Suppressor macrophage treated with lipopolysaccharide for 4 hours (primary cell): Measurements from ENCODE around the gene OSM.

Source experiments
- DNase-seq: peaks from one replicate; pipeline ENCODE4 v3.0.0-alpha.2; 2020

Gene OSM

GRCh38 chr22:30284172-30284571 is 17.5 kb upstream of the OSM start:
- no peak for DNase-seq

- DNase-seq, result no peak
Observed at GRCh38 chr22:30283342-30283741, 16.7 kb upstream of the OSM start.

GRCh38 chr22:30282616-30283046 is 16.0 kb upstream of the OSM start:
- peak; percentile 67 for DNase-seq

GRCh38 chr22:30280505-30280904 is 13.9 kb upstream of the OSM start:
- peak; percentile 42 for DNase-seq

GRCh38 chr22:30279932-30280331 is 13.3 kb upstream of the OSM start:
- DNase-seq, result no peak

- peak; percentile 94 for DNase-seq
Observed at GRCh38 chr22:30279046-30279788, 12.6 kb upstream of the OSM start.

GRCh38 chr22:30277547-30278344 is 11.1 kb upstream of the OSM start:
- DNase-seq, result peak; percentile 65

- DNase-seq, result no peak
Observed at GRCh38 chr22:30276039-30276438, 9.4 kb upstream of the OSM start.

GRCh38 chr22:30275625-30276024 is 9.0 kb upstream of the OSM start:
- no peak for DNase-seq

- no peak for DNase-seq
Observed at GRCh38 chr22:30274437-30274812, 7.8 kb upstream of the OSM start.

GRCh38 chr22:30273711-30274436 is 7.2 kb upstream of the OSM start:
- peak; percentile 51 for DNase-seq

- peak; percentile 52 for DNase-seq
Observed at GRCh38 chr22:30272781-30273601, 6.3 kb upstream of the OSM start.

- DNase-seq, result peak; percentile 99
Observed at GRCh38 chr22:30270832-30271231, 4.2 kb upstream of the OSM start.

- no peak for DNase-seq
Observed at GRCh38 chr22:30268331-30268730, 1.7 kb upstream of the OSM start.

GRCh38 chr22:30267382-30268302 is 991 bp upstream of the OSM start:
- peak; percentile 82 for DNase-seq

GRCh38 chr22:30265823-30266444 is 717 bp downstream of the OSM start:
- DNase-seq, result peak; percentile 69

- no peak for DNase-seq
Observed at GRCh38 chr22:30265131-30265720, 1.4 kb downstream of the OSM start.

GRCh38 chr22:30263883-30264282 is 2.8 kb downstream of the OSM start:
- DNase-seq, result no peak

GRCh38 chr22:30262917-30263741 is 3.5 kb downstream of the OSM start:
- DNase-seq, result peak; percentile 83

GRCh38 chr22:30262112-30262511 is 4.5 kb downstream of the OSM start:
- DNase-seq, result no peak
